Measurements from ENCODE around the gene PHF14. TPM values are rescaled to one million over a fixed set of nuclear protein-coding genes. Genes with fewer than 3 reads are reported as not detected.

PHF14 gene
- polyA plus RNA-seq, 4 donors: 18.6 to 27.9 (median 25.1) TPM

- Histone ChIP-seq H3K27me3 (ENCODE audit: control insufficient read depth in 3 of 3, insufficient read depth in 3 of 3, low read length in 3 of 3) (no peaks in the 10 kb centered on the region), H3K9me3 (ENCODE audit: control insufficient read depth in 2 of 2, insufficient read depth in 1 of 2, low read depth in 1 of 2, low read length in 1 of 2) (no peaks in the 10 kb centered on the region), H3K27ac (ENCODE audit: low read depth in 1 of 3, low read length in 2 of 3) (no peak overlapping the region), H3K36me3 (ENCODE audit: control insufficient read depth in 3 of 3, insufficient read depth in 2 of 3, low read depth in 1 of 3, low read length in 3 of 3) (peaks cover 0 to 1% (median 0%) of the 10 kb centered on the region in 3 donors), H3K4me1 (ENCODE audit: control insufficient read depth in 3 of 3, insufficient read depth in 2 of 3, low read depth in 1 of 3, low read length in 2 of 3) (no peaks in the 10 kb centered on the region), H3K4me3 (ENCODE audit: low read depth in 1 of 3, low read length in 3 of 3) (no peak overlapping the region)
- FAIRE-seq (no peak), DNase-seq (no peak)
- WGBS, 3 donors: 92 to 100% (median 97%) methylated on average over 4 of the region's 4 CpGs
Observed at GRCh38 chr7:11128498-11128897, 154.8 kb downstream of the PHF14 start.

- 82 to 94% (median 84%) methylated on average over 4 of the region's 4 CpGs for WGBS, 3 donors
Observed at GRCh38 chr7:11130012-11130411, 156.3 kb downstream of the PHF14 start.

GRCh38 chr7:11130601-11131000 is 156.9 kb downstream of the PHF14 start:
- Histone ChIP-seq H3K27ac (ENCODE audit: low read depth in 1 of 3, low read length in 2 of 3) (no peak overlapping the region), H3K4me1 (ENCODE audit: control insufficient read depth in 3 of 3, insufficient read depth in 2 of 3, low read depth in 1 of 3, low read length in 2 of 3) (no peaks in the 10 kb centered on the region), H3K4me3 (ENCODE audit: low read depth in 1 of 3, low read length in 3 of 3) (no peak overlapping the region), H3K27me3 (ENCODE audit: control insufficient read depth in 3 of 3, insufficient read depth in 3 of 3, low read length in 3 of 3) (no peaks in the 10 kb centered on the region), H3K9me3 (ENCODE audit: control insufficient read depth in 2 of 2, insufficient read depth in 1 of 2, low read depth in 1 of 2, low read length in 1 of 2) (no peaks in the 10 kb centered on the region), H3K36me3 (ENCODE audit: control insufficient read depth in 3 of 3, insufficient read depth in 2 of 3, low read depth in 1 of 3, low read length in 3 of 3) (peaks cover 0 to 1% (median 0%) of the 10 kb centered on the region in 3 donors)
- DNase-seq (no peak), FAIRE-seq (no peak)
- WGBS, 3 donors: 99 to 100% (median 100%) methylated on average over 2 of the region's 2 CpGs

More at GRCh38 chr7:11130012-11130411, 156.3 kb downstream of the PHF14 start:
- H3K36me3 ChIP-seq (ENCODE audit: control insufficient read depth in 3 of 3, insufficient read depth in 2 of 3, low read depth in 1 of 3, low read length in 3 of 3): peaks cover 0 to 1% (median 0%) of the 10 kb centered on the region in 3 donors
- no peaks in the 10 kb centered on the region for H3K27me3 ChIP-seq (ENCODE audit: control insufficient read depth in 3 of 3, insufficient read depth in 3 of 3, low read length in 3 of 3)
- no peak overlapping the region for H3K4me3 ChIP-seq (ENCODE audit: low read depth in 1 of 3, low read length in 3 of 3)
- no peaks in the 10 kb centered on the region for H3K9me3 ChIP-seq (ENCODE audit: control insufficient read depth in 2 of 2, insufficient read depth in 1 of 2, low read depth in 1 of 2, low read length in 1 of 2)
- FAIRE-seq (no peak), DNase-seq (no peak)
- no peak overlapping the region for H3K27ac ChIP-seq (ENCODE audit: low read depth in 1 of 3, low read length in 2 of 3)
- H3K4me1 ChIP-seq (ENCODE audit: control insufficient read depth in 3 of 3, insufficient read depth in 2 of 3, low read depth in 1 of 3, low read length in 2 of 3): no peaks in the 10 kb centered on the region

GRCh38 chr7:11133436-11133959 is 159.8 kb downstream of the PHF14 start:
- no peak overlapping the region for H3K4me3 ChIP-seq (ENCODE audit: low read depth in 1 of 3, low read length in 3 of 3)
- H3K36me3 ChIP-seq (ENCODE audit: control insufficient read depth in 3 of 3, insufficient read depth in 2 of 3, low read depth in 1 of 3, low read length in 3 of 3): peaks cover 0 to 1% (median 0%) of the 10 kb centered on the region in 3 donors
- H3K9me3 ChIP-seq (ENCODE audit: control insufficient read depth in 2 of 2, insufficient read depth in 1 of 2, low read depth in 1 of 2, low read length in 1 of 2): no peaks in the 10 kb centered on the region
- H3K27me3 ChIP-seq (ENCODE audit: control insufficient read depth in 3 of 3, insufficient read depth in 3 of 3, low read length in 3 of 3): no peaks in the 10 kb centered on the region
- FAIRE-seq: no peak
- no peak overlapping the region for H3K27ac ChIP-seq (ENCODE audit: low read depth in 1 of 3, low read length in 2 of 3)
- WGBS, 3 donors: 15 to 57% (median 31%) methylated on average over 1 of the region's 1 CpG
- peak in 1 of 2 donors; percentile 1 for DNase-seq
- no peaks in the 10 kb centered on the region for H3K4me1 ChIP-seq (ENCODE audit: control insufficient read depth in 3 of 3, insufficient read depth in 2 of 3, low read depth in 1 of 3, low read length in 2 of 3)

GRCh38 chr7:11135573-11135972 is 161.9 kb downstream of the PHF14 start:
- Histone ChIP-seq H3K9me3 (ENCODE audit: control insufficient read depth in 2 of 2, insufficient read depth in 1 of 2, low read depth in 1 of 2, low read length in 1 of 2) (no peaks in the 10 kb centered on the region), H3K27me3 (ENCODE audit: control insufficient read depth in 3 of 3, insufficient read depth in 3 of 3, low read length in 3 of 3) (no peaks in the 10 kb centered on the region), H3K4me1 (ENCODE audit: control insufficient read depth in 3 of 3, insufficient read depth in 2 of 3, low read depth in 1 of 3, low read length in 2 of 3) (no peaks in the 10 kb centered on the region), H3K4me3 (ENCODE audit: low read depth in 1 of 3, low read length in 3 of 3) (no peak overlapping the region), H3K36me3 (ENCODE audit: control insufficient read depth in 3 of 3, insufficient read depth in 2 of 3, low read depth in 1 of 3, low read length in 3 of 3) (no peaks in the 10 kb centered on the region), H3K27ac (ENCODE audit: low read depth in 1 of 3, low read length in 2 of 3) (no peak overlapping the region)
- no peak for FAIRE-seq
- no peak for DNase-seq
- 83 to 84% (median 84%) methylated on average over 3 of the region's 3 CpGs for WGBS, 3 donors

- Histone ChIP-seq H3K9me3 (ENCODE audit: control insufficient read depth in 2 of 2, insufficient read depth in 1 of 2, low read depth in 1 of 2, low read length in 1 of 2) (no peaks in the 10 kb centered on the region), H3K27ac (ENCODE audit: low read depth in 1 of 3, low read length in 2 of 3) (no peak overlapping the region), H3K4me1 (ENCODE audit: control insufficient read depth in 3 of 3, insufficient read depth in 2 of 3, low read depth in 1 of 3, low read length in 2 of 3) (no peaks in the 10 kb centered on the region), H3K36me3 (ENCODE audit: control insufficient read depth in 3 of 3, insufficient read depth in 2 of 3, low read depth in 1 of 3, low read length in 3 of 3) (no peaks in the 10 kb centered on the region), H3K27me3 (ENCODE audit: control insufficient read depth in 3 of 3, insufficient read depth in 3 of 3, low read length in 3 of 3) (no peaks in the 10 kb centered on the region), H3K4me3 (ENCODE audit: low read depth in 1 of 3, low read length in 3 of 3) (no peak overlapping the region)
- FAIRE-seq: no peak
- no peak for DNase-seq
- 78 to 84% (median 82%) methylated on average over 3 of the region's 3 CpGs for WGBS, 3 donors
Observed at GRCh38 chr7:11141541-11141940, 167.9 kb downstream of the PHF14 start.

GRCh38 chr7:11153694-11154093 is 180.0 kb downstream of the PHF14 start:
- no peak for DNase-seq

GRCh38 chr7:11155883-11156282 is 182.2 kb downstream of the PHF14 start:
- no peak overlapping the region for H3K4me3 ChIP-seq (ENCODE audit: low read depth in 1 of 3, low read length in 3 of 3)
- 77 to 96% (median 95%) methylated on average over 1 of the region's 1 CpG for WGBS, 3 donors
- H3K27ac ChIP-seq (ENCODE audit: low read depth in 1 of 3, low read length in 2 of 3): no peak overlapping the region
- no peaks in the 10 kb centered on the region for H3K4me1 ChIP-seq (ENCODE audit: control insufficient read depth in 3 of 3, insufficient read depth in 2 of 3, low read depth in 1 of 3, low read length in 2 of 3)
- H3K36me3 ChIP-seq (ENCODE audit: control insufficient read depth in 3 of 3, insufficient read depth in 2 of 3, low read depth in 1 of 3, low read length in 3 of 3): no peaks in the 10 kb centered on the region
- H3K9me3 ChIP-seq (ENCODE audit: control insufficient read depth in 2 of 2, insufficient read depth in 1 of 2, low read depth in 1 of 2, low read length in 1 of 2): no peaks in the 10 kb centered on the region
- H3K27me3 ChIP-seq (ENCODE audit: control insufficient read depth in 3 of 3, insufficient read depth in 3 of 3, low read length in 3 of 3): no peaks in the 10 kb centered on the region
- no peak for DNase-seq
- no peak for FAIRE-seq

More at GRCh38 chr7:11153694-11154093, 180.0 kb downstream of the PHF14 start:
- Histone ChIP-seq H3K4me1 (ENCODE audit: control insufficient read depth in 3 of 3, insufficient read depth in 2 of 3, low read depth in 1 of 3, low read length in 2 of 3) (no peaks in the 10 kb centered on the region), H3K27me3 (ENCODE audit: control insufficient read depth in 3 of 3, insufficient read depth in 3 of 3, low read length in 3 of 3) (no peaks in the 10 kb centered on the region), H3K9me3 (ENCODE audit: control insufficient read depth in 2 of 2, insufficient read depth in 1 of 2, low read depth in 1 of 2, low read length in 1 of 2) (no peaks in the 10 kb centered on the region), H3K4me3 (ENCODE audit: low read depth in 1 of 3, low read length in 3 of 3) (no peak overlapping the region), H3K36me3 (ENCODE audit: control insufficient read depth in 3 of 3, insufficient read depth in 2 of 3, low read depth in 1 of 3, low read length in 3 of 3) (no peaks in the 10 kb centered on the region), H3K27ac (ENCODE audit: low read depth in 1 of 3, low read length in 2 of 3) (no peak overlapping the region)
- FAIRE-seq: no peak
- 96% methylated on average over 4 of the region's 4 CpGs for WGBS, 3 donors

- H3K9me3 ChIP-seq (ENCODE audit: control insufficient read depth in 2 of 2, insufficient read depth in 1 of 2, low read depth in 1 of 2, low read length in 1 of 2): no peaks in the 10 kb centered on the region
- H3K4me3 ChIP-seq (ENCODE audit: low read depth in 1 of 3, low read length in 3 of 3): no peak overlapping the region
- FAIRE-seq: peak; percentile 98
- WGBS, 3 donors: 99 to 100% (median 100%) methylated on average over 1 of the region's 1 CpG
- no peaks in the 10 kb centered on the region for H3K4me1 ChIP-seq (ENCODE audit: control insufficient read depth in 3 of 3, insufficient read depth in 2 of 3, low read depth in 1 of 3, low read length in 2 of 3)
- H3K27ac ChIP-seq (ENCODE audit: low read depth in 1 of 3, low read length in 2 of 3): no peak overlapping the region
- H3K27me3 ChIP-seq (ENCODE audit: control insufficient read depth in 3 of 3, insufficient read depth in 3 of 3, low read length in 3 of 3): no peaks in the 10 kb centered on the region
- H3K36me3 ChIP-seq (ENCODE audit: control insufficient read depth in 3 of 3, insufficient read depth in 2 of 3, low read depth in 1 of 3, low read length in 3 of 3): peaks cover 0 to 3% (median 0%) of the 10 kb centered on the region in 3 donors
- DNase-seq: no peak
Observed at GRCh38 chr7:11161499-11161898, 187.8 kb downstream of the PHF14 start.

Measured in small intestine (tissue), 7 donors.